ENCODE data around the gene TNS3.

TNS3 gene

DNA sequence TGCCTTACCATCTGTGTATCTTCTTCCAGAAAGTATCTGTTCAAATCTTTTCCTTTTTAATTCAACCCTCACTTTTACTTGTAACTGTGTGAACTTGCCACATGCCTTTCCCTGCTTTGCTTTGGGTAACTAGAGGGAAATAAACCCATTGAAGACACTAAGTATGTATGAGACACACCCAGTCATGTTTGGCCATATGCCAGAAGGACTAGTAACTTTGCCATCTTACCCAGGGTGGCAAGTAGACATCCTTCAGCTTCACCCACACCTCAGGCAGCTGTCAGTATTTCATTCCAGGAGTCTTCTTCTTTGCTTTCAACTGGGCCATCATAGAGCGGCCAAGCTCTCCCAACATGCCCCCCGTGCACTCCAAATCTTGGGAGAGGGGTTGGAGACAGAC is 323.1 kb downstream of the TNS3 start:
- Histone ChIP-seq H2AFZ (ENCODE audit: low read length, unreplicated experiment) (no peak overlapping the region), H3K36me3 (ENCODE audit: insufficient read depth, low read length) (no peaks in the 10 kb centered on the region), H3K79me2 (ENCODE audit: control insufficient read depth, insufficient read depth, low read length, unreplicated experiment) (no peaks in the 10 kb centered on the region), H3K27ac (ENCODE audit: low read depth, low read length) (no peak overlapping the region), H3K4me3 (ENCODE audit: low read depth, low read length) (no peak overlapping the region), H3K4me1 (ENCODE audit: control insufficient read depth, insufficient read depth, low read length, unreplicated experiment) (peaks cover 3% of the 10 kb centered on the region), H3K27me3 (ENCODE audit: insufficient read depth, low read length) (no peaks in the 10 kb centered on the region)

DNA sequence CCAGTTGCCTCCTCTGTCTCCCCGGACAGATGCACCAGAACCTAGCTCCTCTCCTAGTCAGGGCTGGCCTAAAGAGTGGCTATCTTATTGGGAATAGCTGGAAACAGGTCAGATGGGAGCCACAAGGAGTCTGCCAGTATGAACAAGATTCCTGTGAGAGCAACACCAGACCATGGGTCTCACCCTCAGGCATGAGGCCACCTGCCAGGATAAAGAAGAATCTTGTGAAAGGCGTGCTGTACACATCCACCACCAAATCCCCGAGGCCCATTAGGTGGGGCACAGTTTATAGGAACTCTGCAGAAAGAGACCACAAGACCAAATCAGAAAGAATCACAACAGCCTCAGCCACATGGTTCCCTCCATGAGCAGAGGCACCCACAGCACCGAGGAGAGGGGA is 325.9 kb downstream of the TNS3 start:
- Histone ChIP-seq H3K4me3 (ENCODE audit: low read depth, low read length) (no peak overlapping the region), H3K79me2 (ENCODE audit: control insufficient read depth, insufficient read depth, low read length, unreplicated experiment) (no peaks in the 10 kb centered on the region), H2AFZ (ENCODE audit: low read length, unreplicated experiment) (no peak overlapping the region), H3K27me3 (ENCODE audit: insufficient read depth, low read length) (no peaks in the 10 kb centered on the region), H3K4me1 (ENCODE audit: control insufficient read depth, insufficient read depth, low read length, unreplicated experiment) (peaks cover 9% of the 10 kb centered on the region), H3K36me3 (ENCODE audit: insufficient read depth, low read length) (no peaks in the 10 kb centered on the region), H3K27ac (ENCODE audit: low read depth, low read length) (no peak overlapping the region)

DNA sequence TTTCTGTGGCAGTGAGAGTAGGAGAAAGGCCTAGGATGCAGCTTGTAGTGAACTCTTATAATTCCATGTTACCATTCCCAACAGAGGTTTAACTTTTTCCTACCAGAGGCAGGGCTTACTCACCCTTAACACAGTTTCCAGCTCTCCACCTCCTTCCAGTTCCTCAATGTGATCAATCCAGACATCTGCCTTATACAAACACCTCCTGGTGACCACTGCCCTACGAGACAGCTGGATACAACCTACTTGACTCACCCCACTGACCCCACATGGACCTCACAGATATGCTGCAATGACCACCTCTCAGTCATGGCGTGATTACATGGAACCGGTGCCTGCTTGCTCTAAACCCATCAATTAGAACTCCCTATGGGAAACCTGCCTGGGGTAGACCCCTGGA is 326.5 kb downstream of the TNS3 start:
- Histone ChIP-seq H3K27me3 (ENCODE audit: insufficient read depth, low read length) (no peaks in the 10 kb centered on the region), H2AFZ (ENCODE audit: low read length, unreplicated experiment) (no peak overlapping the region), H3K79me2 (ENCODE audit: control insufficient read depth, insufficient read depth, low read length, unreplicated experiment) (no peaks in the 10 kb centered on the region), H3K36me3 (ENCODE audit: insufficient read depth, low read length) (no peaks in the 10 kb centered on the region), H3K27ac (ENCODE audit: low read depth, low read length) (no peak overlapping the region), H3K4me1 (ENCODE audit: control insufficient read depth, insufficient read depth, low read length, unreplicated experiment) (peaks cover 9% of the 10 kb centered on the region), H3K4me3 (ENCODE audit: low read depth, low read length) (no peak overlapping the region)

DNA sequence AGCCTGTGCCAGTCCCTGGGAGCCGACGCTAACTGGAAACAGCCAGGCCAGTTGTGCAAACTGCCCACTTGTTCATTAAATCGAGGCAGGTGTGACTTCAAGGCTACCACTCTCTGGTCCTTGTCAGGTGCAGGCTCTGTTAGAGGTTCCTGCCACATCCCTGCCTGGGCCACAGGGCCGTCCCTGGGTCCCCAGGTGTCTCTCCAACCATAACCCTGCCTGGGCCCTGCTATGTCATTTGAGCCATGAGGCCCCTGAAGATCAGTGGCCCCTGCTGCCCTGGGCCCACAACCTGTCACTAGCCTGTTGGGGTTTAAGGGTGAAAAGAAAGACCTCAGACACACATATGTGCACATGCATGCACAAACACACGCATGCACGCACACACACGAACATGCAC is 326.9 kb downstream of the TNS3 start:
- H2AFZ ChIP-seq (ENCODE audit: low read length, unreplicated experiment), result no peak overlapping the region
- H3K27ac ChIP-seq (ENCODE audit: low read depth, low read length), result no peak overlapping the region
- no peaks in the 10 kb centered on the region for H3K36me3 ChIP-seq (ENCODE audit: insufficient read depth, low read length)
- H3K27me3 ChIP-seq (ENCODE audit: insufficient read depth, low read length), result no peaks in the 10 kb centered on the region
- H3K79me2 ChIP-seq (ENCODE audit: control insufficient read depth, insufficient read depth, low read length, unreplicated experiment), result no peaks in the 10 kb centered on the region
- no peak overlapping the region for H3K4me3 ChIP-seq (ENCODE audit: low read depth, low read length)
- peaks cover 9% of the 10 kb centered on the region for H3K4me1 ChIP-seq (ENCODE audit: control insufficient read depth, insufficient read depth, low read length, unreplicated experiment)

DNA sequence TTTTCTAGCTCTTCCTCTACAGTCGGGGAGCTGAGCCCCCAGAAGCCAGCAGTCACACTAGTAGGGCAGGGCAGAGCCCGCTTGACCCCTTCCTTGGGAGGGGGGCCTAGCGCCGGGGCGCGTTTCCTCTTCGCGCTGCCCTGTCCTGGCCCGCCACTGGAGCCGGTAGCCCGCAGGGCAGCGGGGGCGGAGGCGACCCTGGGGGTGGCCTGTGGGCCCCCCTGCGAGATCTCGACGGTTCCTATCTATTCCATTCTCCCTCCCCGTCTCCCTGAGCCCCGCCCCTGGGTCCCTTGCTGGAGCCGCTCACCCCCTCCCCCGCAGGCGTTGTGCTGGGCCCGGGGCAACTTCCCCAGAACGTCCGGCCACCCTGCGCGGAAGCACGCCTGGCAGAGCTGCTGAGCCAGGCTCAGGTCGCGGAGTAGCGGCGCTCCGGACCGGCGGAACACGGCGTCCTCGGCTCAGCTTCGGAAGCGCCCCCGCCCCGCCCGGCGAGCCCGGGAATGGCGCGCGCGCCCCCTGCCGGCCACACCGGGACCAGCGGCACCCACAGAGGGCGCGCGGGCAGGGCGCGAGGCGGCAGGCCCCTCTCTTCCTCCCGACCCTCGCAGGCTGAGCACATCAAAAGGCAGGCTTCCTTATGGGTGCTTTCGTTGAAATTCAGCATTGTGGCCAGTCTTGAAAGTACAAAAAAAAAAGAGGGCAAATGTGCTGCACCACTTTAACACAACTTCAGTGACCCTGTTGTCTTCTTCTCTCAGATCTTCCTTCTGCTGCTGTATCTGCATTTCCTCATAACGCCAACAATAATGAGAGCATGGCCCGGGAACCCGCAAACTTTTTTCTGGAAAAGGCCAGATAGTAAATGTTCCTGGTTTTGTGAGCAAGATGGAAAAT is 327.6 kb downstream of the TNS3 start:
- H3K36me3 ChIP-seq (ENCODE audit: insufficient read depth, low read length), result no peaks in the 10 kb centered on the region
- H2AFZ ChIP-seq (ENCODE audit: low read length, unreplicated experiment), result peak overlapping the region; percentile 88
- H3K27me3 ChIP-seq (ENCODE audit: insufficient read depth, low read length), result no peaks in the 10 kb centered on the region
- peak overlapping the region; percentile 77 for H3K4me3 ChIP-seq (ENCODE audit: low read depth, low read length)
- peaks cover 9% of the 10 kb centered on the region for H3K4me1 ChIP-seq (ENCODE audit: control insufficient read depth, insufficient read depth, low read length, unreplicated experiment)
- no peaks in the 10 kb centered on the region for H3K79me2 ChIP-seq (ENCODE audit: control insufficient read depth, insufficient read depth, low read length, unreplicated experiment)
- H3K27ac ChIP-seq (ENCODE audit: low read depth, low read length), result peak overlapping the region; percentile 61

DNA sequence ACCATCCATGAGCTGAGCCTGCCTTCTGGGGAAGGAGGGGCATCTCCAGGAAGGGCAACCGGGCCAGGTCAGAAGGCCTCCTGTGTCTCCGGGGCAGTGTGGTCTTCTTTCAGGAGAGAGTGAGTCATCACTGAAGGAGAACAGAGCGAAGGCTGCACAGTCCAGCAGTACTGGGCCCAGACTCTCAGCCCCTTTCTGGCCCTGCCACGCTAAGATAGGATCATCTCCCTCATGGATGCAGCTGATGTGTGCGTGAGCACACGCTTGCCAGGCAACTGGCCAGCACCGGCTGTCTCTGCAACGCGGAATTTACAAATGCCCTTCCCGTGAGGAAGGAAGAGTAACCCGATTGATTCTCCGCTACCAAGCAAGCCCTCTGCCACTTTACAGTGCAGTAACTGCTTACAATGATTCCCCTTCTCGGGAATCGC is 328.2 kb downstream of the TNS3 start:
- Histone ChIP-seq H3K4me1 (ENCODE audit: control insufficient read depth, insufficient read depth, low read length, unreplicated experiment) (peaks cover 9% of the 10 kb centered on the region), H2AFZ (ENCODE audit: low read length, unreplicated experiment) (peak overlapping the region; percentile 88), H3K36me3 (ENCODE audit: insufficient read depth, low read length) (no peaks in the 10 kb centered on the region), H3K79me2 (ENCODE audit: control insufficient read depth, insufficient read depth, low read length, unreplicated experiment) (no peaks in the 10 kb centered on the region), H3K27me3 (ENCODE audit: insufficient read depth, low read length) (peaks cover 6% of the 10 kb centered on the region; the same call in 1 of the 2 replicates), H3K4me3 (ENCODE audit: low read depth, low read length) (peak overlapping the region; percentile 77), H3K27ac (ENCODE audit: low read depth, low read length) (peak overlapping the region; percentile 61)

DNA sequence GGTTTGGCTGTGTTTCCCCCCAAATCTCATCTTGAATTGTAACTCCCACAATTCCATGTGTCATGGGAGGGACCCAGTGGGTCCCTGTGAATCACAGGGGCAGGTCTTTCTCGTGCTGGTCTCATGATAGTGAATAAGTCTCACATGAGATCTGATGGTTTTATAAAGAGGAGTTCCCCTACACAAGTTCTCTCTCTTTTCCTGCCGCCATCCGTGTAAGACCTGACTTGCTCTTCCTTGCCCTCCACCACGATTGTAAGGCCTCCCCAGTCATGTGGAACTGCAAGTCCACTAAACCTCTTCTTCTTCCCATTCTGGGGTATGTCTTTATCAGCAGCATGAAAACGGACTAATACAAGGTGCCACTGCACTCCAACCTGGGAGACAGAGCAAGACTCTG is 329.2 kb downstream of the TNS3 start:
- Histone ChIP-seq H3K36me3 (ENCODE audit: insufficient read depth, low read length) (no peaks in the 10 kb centered on the region), H2AFZ (ENCODE audit: low read length, unreplicated experiment) (no peak overlapping the region), H3K4me3 (ENCODE audit: low read depth, low read length) (no peak overlapping the region), H3K4me1 (ENCODE audit: control insufficient read depth, insufficient read depth, low read length, unreplicated experiment) (peaks cover 9% of the 10 kb centered on the region), H3K27me3 (ENCODE audit: insufficient read depth, low read length) (peaks cover 7% of the 10 kb centered on the region; the same call in 1 of the 2 replicates), H3K79me2 (ENCODE audit: control insufficient read depth, insufficient read depth, low read length, unreplicated experiment) (no peaks in the 10 kb centered on the region), H3K27ac (ENCODE audit: low read depth, low read length) (no peak overlapping the region)

DNA sequence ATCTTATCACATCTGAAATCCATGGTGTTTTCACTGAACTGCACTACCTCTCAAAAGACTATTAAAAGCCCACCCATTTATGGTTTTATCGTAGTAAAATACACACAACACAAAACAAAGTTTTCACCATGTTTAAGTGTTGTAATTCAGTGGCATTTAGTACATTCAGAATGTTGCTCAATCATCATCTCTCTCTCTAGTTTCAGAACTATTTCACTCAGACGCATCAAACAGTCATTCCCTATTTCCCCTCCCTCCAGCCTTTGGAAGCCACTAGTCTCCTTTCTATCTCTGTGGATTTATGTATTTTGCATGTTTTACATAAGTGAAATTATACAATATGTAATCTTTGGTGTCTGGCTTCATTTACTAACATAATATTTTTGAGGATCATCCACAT is 332.6 kb downstream of the TNS3 start:
- Histone ChIP-seq H3K4me3 (ENCODE audit: low read depth, low read length) (no peak overlapping the region), H3K27me3 (ENCODE audit: insufficient read depth, low read length) (peaks cover 13% of the 10 kb centered on the region; the same call in 1 of the 2 replicates)

DNA sequence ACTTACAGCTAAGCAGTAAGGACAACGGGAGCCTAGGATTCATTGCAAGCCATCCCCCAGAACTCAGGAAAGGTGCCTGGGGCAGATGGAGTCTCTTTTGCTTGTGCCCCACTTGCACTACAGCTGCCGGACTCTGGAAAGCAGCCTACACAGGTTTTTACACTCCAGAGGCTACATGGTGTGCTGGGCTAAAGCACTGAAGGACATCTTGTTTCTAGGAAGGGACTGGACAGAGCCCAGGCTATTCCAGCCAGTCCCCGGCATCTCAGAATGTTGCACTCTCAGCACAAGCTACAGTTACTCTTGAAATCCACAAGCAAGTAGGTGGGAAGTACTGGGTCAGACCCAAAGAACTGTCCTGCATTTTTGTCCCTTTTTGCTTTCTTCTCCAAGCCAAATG is 333.1 kb downstream of the TNS3 start:
- Histone ChIP-seq H3K4me3 (ENCODE audit: low read depth, low read length) (no peak overlapping the region), H3K79me2 (ENCODE audit: control insufficient read depth, insufficient read depth, low read length, unreplicated experiment) (no peaks in the 10 kb centered on the region), H3K36me3 (ENCODE audit: insufficient read depth, low read length) (no peaks in the 10 kb centered on the region), H3K27ac (ENCODE audit: low read depth, low read length) (no peak overlapping the region), H3K4me1 (ENCODE audit: control insufficient read depth, insufficient read depth, low read length, unreplicated experiment) (peaks cover 7% of the 10 kb centered on the region), H3K27me3 (ENCODE audit: insufficient read depth, low read length) (peaks cover 13% of the 10 kb centered on the region; the same call in 1 of the 2 replicates), H2AFZ (ENCODE audit: low read length, unreplicated experiment) (no peak overlapping the region)

More for the DNA sequence above, 332.6 kb downstream of the TNS3 start:
- H2AFZ ChIP-seq (ENCODE audit: low read length, unreplicated experiment), result no peak overlapping the region
- no peaks in the 10 kb centered on the region for H3K36me3 ChIP-seq (ENCODE audit: insufficient read depth, low read length)
- H3K4me1 ChIP-seq (ENCODE audit: control insufficient read depth, insufficient read depth, low read length, unreplicated experiment), result peaks cover 9% of the 10 kb centered on the region
- no peaks in the 10 kb centered on the region for H3K79me2 ChIP-seq (ENCODE audit: control insufficient read depth, insufficient read depth, low read length, unreplicated experiment)
- H3K27ac ChIP-seq (ENCODE audit: low read depth, low read length), result no peak overlapping the region

DNA sequence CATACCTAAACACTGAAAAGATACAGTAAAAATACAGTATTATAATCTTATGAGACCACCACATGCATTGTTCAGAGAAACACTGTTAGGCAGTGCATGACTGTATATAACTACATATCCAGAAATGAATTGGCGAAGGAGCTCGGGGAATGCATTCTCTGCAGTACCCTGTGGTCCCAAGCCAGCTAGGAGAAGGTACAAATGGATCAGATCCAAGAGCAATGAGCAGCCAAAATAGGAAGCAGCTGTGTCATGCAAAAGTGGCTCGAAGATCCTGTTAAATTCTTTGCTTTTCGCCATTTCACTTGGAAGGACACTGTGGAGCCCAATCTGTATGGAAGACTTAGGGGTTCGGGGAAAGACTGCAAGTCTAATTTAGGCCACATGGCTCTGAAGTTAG is 334.8 kb downstream of the TNS3 start:
- Histone ChIP-seq H2AFZ (ENCODE audit: low read length, unreplicated experiment) (no peak overlapping the region), H3K79me2 (ENCODE audit: control insufficient read depth, insufficient read depth, low read length, unreplicated experiment) (no peaks in the 10 kb centered on the region)

DNA sequence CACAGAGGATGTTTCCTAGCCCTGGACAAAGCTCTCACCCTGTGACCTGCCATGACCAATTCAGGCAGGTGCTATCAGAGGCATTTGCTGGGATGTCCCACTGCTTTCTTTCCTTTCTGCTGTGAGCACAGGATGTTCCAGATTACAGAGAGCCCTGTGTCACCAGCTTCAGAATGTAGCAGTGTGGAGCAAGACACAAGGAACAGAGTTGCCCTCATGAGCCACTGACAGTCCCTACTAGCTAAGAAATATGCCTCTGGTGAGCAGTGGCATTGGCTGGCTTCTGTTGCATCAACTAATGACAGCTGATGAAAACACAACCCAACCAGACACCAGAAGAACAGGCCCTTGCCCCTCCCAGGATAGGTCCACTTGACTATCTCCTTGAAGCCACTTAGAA is 337.2 kb downstream of the TNS3 start:
- Histone ChIP-seq H3K27ac (ENCODE audit: low read depth, low read length) (no peak overlapping the region), H3K36me3 (ENCODE audit: insufficient read depth, low read length) (no peaks in the 10 kb centered on the region), H3K4me1 (ENCODE audit: control insufficient read depth, insufficient read depth, low read length, unreplicated experiment) (no peaks in the 10 kb centered on the region), H3K4me3 (ENCODE audit: low read depth, low read length) (no peak overlapping the region), H3K27me3 (ENCODE audit: insufficient read depth, low read length) (peaks cover 13% of the 10 kb centered on the region; the same call in 1 of the 2 replicates), H3K79me2 (ENCODE audit: control insufficient read depth, insufficient read depth, low read length, unreplicated experiment) (no peaks in the 10 kb centered on the region), H2AFZ (ENCODE audit: low read length, unreplicated experiment) (no peak overlapping the region)

More for the DNA sequence above, 334.8 kb downstream of the TNS3 start:
- Histone ChIP-seq H3K27me3 (ENCODE audit: insufficient read depth, low read length) (peaks cover 13% of the 10 kb centered on the region; the same call in 1 of the 2 replicates), H3K4me1 (ENCODE audit: control insufficient read depth, insufficient read depth, low read length, unreplicated experiment) (no peaks in the 10 kb centered on the region), H3K4me3 (ENCODE audit: low read depth, low read length) (no peak overlapping the region), H3K36me3 (ENCODE audit: insufficient read depth, low read length) (no peaks in the 10 kb centered on the region), H3K27ac (ENCODE audit: low read depth, low read length) (no peak overlapping the region)
